Hematopoietic multipotent progenitor cell (in vitro differentiated cells): ENCODE results near the gene SLC38A11. TPM values are rescaled to one million over a fixed set of nuclear protein-coding genes. Genes with fewer than 3 reads are reported as not detected.
"Not testable (repeated sequence)": the region's sequence is repeated elsewhere in the genome, so short reads cannot be mapped to it uniquely, and the experiment has no call there.

Experiments used
- DNase-seq, 3 donors: peaks; one replicate each; pipeline ENCODE4 v3.0.0-alpha.2; 2011 to 2015; ENCODE audit warnings: low read depth in 2 of 3, low spot score in 2 of 3
- total RNA-seq: library from RNA; depleted of rRNA; stranded (reverse); fragments of >200 nt; gene quantifications from one replicate; pipeline ENCODE4 v1.2.3, GENCODE V29; 2012

SLC38A11 gene
- total RNA-seq, 1 donor = not detected

GRCh38 chr2:164881524-164881923 lies 73.8 kb downstream of the SLC38A11 start:
- no peak for DNase-seq

GRCh38 chr2:164879901-164880535 lies 75.3 kb downstream of the SLC38A11 start:
- DNase-seq = no peak

GRCh38 chr2:164877927-164878326 lies 77.4 kb downstream of the SLC38A11 start:
- no peak for DNase-seq

- DNase-seq = no peak
Observed at GRCh38 chr2:164877169-164877568, 78.2 kb downstream of the SLC38A11 start.

GRCh38 chr2:164875334-164876205 lies 79.8 kb downstream of the SLC38A11 start:
- DNase-seq = no peak

GRCh38 chr2:164873210-164873908 lies 82.0 kb downstream of the SLC38A11 start:
- no peak for DNase-seq

GRCh38 chr2:164871404-164871803 lies 83.9 kb downstream of the SLC38A11 start:
- no peak for DNase-seq

- no peak for DNase-seq
Observed at GRCh38 chr2:164869420-164869772, 85.9 kb downstream of the SLC38A11 start.

GRCh38 chr2:164868563-164869419 lies 86.5 kb downstream of the SLC38A11 start:
- no peak for DNase-seq

GRCh38 chr2:164867779-164868397 lies 87.4 kb downstream of the SLC38A11 start:
- DNase-seq = no peak

GRCh38 chr2:164866381-164866780 lies 88.9 kb downstream of the SLC38A11 start:
- DNase-seq = peak in 2 of 3 donors; percentile 59 to 80

- DNase-seq = no peak
Observed at GRCh38 chr2:164860694-164861042, 94.7 kb downstream of the SLC38A11 start.

GRCh38 chr2:164859906-164860693 lies 95.2 kb downstream of the SLC38A11 start:
- not testable (repeated sequence) for DNase-seq

- no peak for DNase-seq
Observed at GRCh38 chr2:164859251-164859818, 96.0 kb downstream of the SLC38A11 start.

GRCh38 chr2:164852086-164852485 lies 103.2 kb downstream of the SLC38A11 start:
- no peak for DNase-seq

- DNase-seq = peak in 1 of 3 donors; percentile 68
Observed at GRCh38 chr2:164850235-164850634, 105.1 kb downstream of the SLC38A11 start.

- no peak for DNase-seq
Observed at GRCh38 chr2:164849506-164849905, 105.8 kb downstream of the SLC38A11 start.

GRCh38 chr2:164847981-164848741 lies 107.2 kb downstream of the SLC38A11 start:
- DNase-seq = no peak
